WERI-Rb-1 (cell line): ENCODE measurements around the gene DEGS1.

ENCODE experiments used
- DNase-seq: peaks from one replicate; pipeline ENCODE4 v3.0.0-alpha.2; 2020
- H3K27ac ChIP-seq: fragments of 250-450 bp; sonication (Bioruptor Pico); 2 replicates; pipeline ENCODE4 v1.5.1; 2020; ENCODE audit warnings: mild to moderate bottlenecking, moderate library complexity
- H3K27me3 ChIP-seq: fragments of 250-450 bp; sonication (Bioruptor Pico); 2 replicates; pipeline ENCODE4 v1.5.1; 2021; ENCODE audit warnings: mild to moderate bottlenecking, low read depth, moderate library complexity; ENCODE audit not compliant: insufficient read depth, severe bottlenecking
- H3K36me3 ChIP-seq: fragments of 250-450 bp; sonication (Bioruptor Pico); 2 replicates; pipeline ENCODE4 v1.5.1; 2020; ENCODE audit warnings: mild to moderate bottlenecking, moderate library complexity
- H3K4me3 ChIP-seq: 2 replicates; pipeline ENCODE4 v1.5.1; 2011; ENCODE audit warnings: low read depth, mild to moderate bottlenecking, control low read depth, low read length
- H3K9me3 ChIP-seq: fragments of 250-450 bp; sonication (Bioruptor Pico); 2 replicates; pipeline ENCODE4 v1.5.1; 2021; ENCODE audit warnings: mild to moderate bottlenecking, moderate library complexity; ENCODE audit not compliant: severe bottlenecking
- CTCF ChIP-seq: IDR thresholded peaks from 2 replicates; pipeline ENCODE4 v1.5.1; 2011; ENCODE audit warnings: low read depth, mild to moderate bottlenecking, control low read depth, inconsistent platforms, low read length

DEGS1 gene

GRCh38 chr1:224149709-224150108, 33.3 kb upstream of the DEGS1 start:
- DNase-seq = no peak
- no peak for TF ChIP-seq CTCF
- Histone ChIP-seq H3K27ac (no peak overlapping the region), H3K4me3 (no peak overlapping the region), H3K9me3 (no peaks in the 10 kb centered on the region), H3K27me3 (no peaks in the 10 kb centered on the region), H3K36me3 (no peaks in the 10 kb centered on the region)

- Histone ChIP-seq H3K36me3 (no peaks in the 10 kb centered on the region), H3K27ac (no peak overlapping the region), H3K9me3 (no peaks in the 10 kb centered on the region), H3K4me3 (no peak overlapping the region), H3K27me3 (no peaks in the 10 kb centered on the region)
- no peak for TF ChIP-seq CTCF
- DNase-seq = no peak
Observed at GRCh38 chr1:224151117-224151516, 31.9 kb upstream of the DEGS1 start.

- H3K27ac ChIP-seq = no peak overlapping the region
- no peaks in the 10 kb centered on the region for H3K9me3 ChIP-seq
- DNase-seq = no peak
- H3K4me3 ChIP-seq = no peak overlapping the region
- H3K36me3 ChIP-seq = peaks cover 3% of the 10 kb centered on the region; the same call in 1 of the 2 replicates
- no peak for TF ChIP-seq CTCF
- no peaks in the 10 kb centered on the region for H3K27me3 ChIP-seq
Observed at GRCh38 chr1:224157316-224157715, 25.7 kb upstream of the DEGS1 start.

- no peak for DNase-seq
- TF ChIP-seq CTCF = no peak
Observed at GRCh38 chr1:224159541-224159940, 23.5 kb upstream of the DEGS1 start.

GRCh38 chr1:224160171-224160682, 22.8 kb upstream of the DEGS1 start:
- Histone ChIP-seq H3K27me3 (no peaks in the 10 kb centered on the region), H3K4me3 (no peak overlapping the region), H3K27ac (no peak overlapping the region), H3K9me3 (no peaks in the 10 kb centered on the region), H3K36me3 (peaks cover 3% of the 10 kb centered on the region; the same call in 1 of the 2 replicates)
- peak; percentile 16 for DNase-seq
- TF ChIP-seq CTCF = no peak

More at GRCh38 chr1:224159541-224159940, 23.5 kb upstream of the DEGS1 start:
- no peaks in the 10 kb centered on the region for H3K9me3 ChIP-seq
- H3K27ac ChIP-seq = no peak overlapping the region
- H3K4me3 ChIP-seq = no peak overlapping the region
- H3K36me3 ChIP-seq = peaks cover 3% of the 10 kb centered on the region; the same call in 1 of the 2 replicates
- no peaks in the 10 kb centered on the region for H3K27me3 ChIP-seq

GRCh38 chr1:224162768-224163167, 20.3 kb upstream of the DEGS1 start:
- no peak overlapping the region for H3K4me3 ChIP-seq
- H3K36me3 ChIP-seq = peaks cover 1% of the 10 kb centered on the region; the same call in 1 of the 2 replicates
- no peak for DNase-seq
- TF ChIP-seq CTCF = no peak
- H3K9me3 ChIP-seq = no peaks in the 10 kb centered on the region
- H3K27me3 ChIP-seq = no peaks in the 10 kb centered on the region
- no peak overlapping the region for H3K27ac ChIP-seq
